ENCODE measurements around the gene BTNL9.

DNA sequence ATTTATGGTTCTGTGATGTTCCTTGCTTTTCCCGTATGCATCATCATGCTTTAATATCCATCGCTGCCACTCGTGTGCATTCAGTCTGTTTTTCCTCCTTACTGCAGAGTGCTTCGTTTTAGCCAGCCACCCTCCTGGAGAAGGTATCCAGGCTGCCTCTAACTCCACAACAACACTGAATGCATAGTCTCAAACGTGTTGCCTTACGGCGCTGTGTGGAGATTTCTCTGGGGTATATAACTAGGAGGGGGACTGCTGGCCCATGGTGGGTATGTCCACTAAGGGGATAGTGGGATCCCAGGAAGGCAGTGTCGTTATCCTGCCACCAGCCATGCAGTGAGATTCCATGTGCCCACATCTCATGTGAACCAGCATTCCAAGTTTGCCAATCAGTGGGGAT is 16.4 kb downstream of the BTNL9 start:
- TF ChIP-seq CTCF (IDR thresholded peaks at IDR 0.05): no peak
- no peak for TF ChIP-seq POLR2A (IDR thresholded peaks at IDR 0.05)
